GM06990 (cell line): Measurements from ENCODE around the gene HYCC2.
"Not testable (repeated sequence)": the region's sequence is repeated elsewhere in the genome, so short reads cannot be mapped to it uniquely, and the experiment has no call there.

ENCODE experiments used
- DNase-seq: peaks from one replicate; pipeline ENCODE4 v3.0.0-alpha.2; 2011; ENCODE audit not compliant: insufficient read length; ENCODE audit errors: extremely low read depth
- H3K27me3 ChIP-seq: replicated peaks from 2 replicates; pipeline ENCODE4 v1.6.0; 2011; ENCODE audit warnings: low read length; ENCODE audit not compliant: control insufficient read depth, insufficient read depth
- H3K36me3 ChIP-seq: 2 replicates; pipeline ENCODE4 v1.5.1; 2011; ENCODE audit warnings: low read length; ENCODE audit not compliant: control insufficient read depth, insufficient read depth
- H3K4me3 ChIP-seq: replicated peaks from 2 replicates; pipeline ENCODE4 v1.5.1; 2011; ENCODE audit warnings: low read depth, mild to moderate bottlenecking, control low read depth, low read length
- CTCF ChIP-seq: IDR thresholded peaks from 2 replicates; pipeline ENCODE4 v1.5.1; 2011; ENCODE audit warnings: low read length, control low read depth, mild to moderate bottlenecking, inconsistent platforms; ENCODE audit not compliant: insufficient read depth, poor library complexity, severe bottlenecking

Gene HYCC2

GRCh38 chr2:201071479-201072200 is at the start of gene HYCC2, which contains the start of gene NDUFB3:
TSS of gene HYCC2 (minus strand) at chr2:201071671. CDS start at chr2:201024009, 47,662 bp downstream.
TSS of gene NDUFB3 (plus strand) at chr2:201072001. CDS start at chr2:201078883, 6,882 bp downstream.
- Histone ChIP-seq H3K27me3 (no peaks in the 10 kb centered on the region), H3K4me3 (peak within 1 kb of the TSS; percentile 95), H3K36me3 (no peaks in the 10 kb centered on the region; the same call in none of the 2 replicates)
- DNase-seq = peak; percentile 90
- peak; percentile 26 for TF ChIP-seq CTCF

DNA sequence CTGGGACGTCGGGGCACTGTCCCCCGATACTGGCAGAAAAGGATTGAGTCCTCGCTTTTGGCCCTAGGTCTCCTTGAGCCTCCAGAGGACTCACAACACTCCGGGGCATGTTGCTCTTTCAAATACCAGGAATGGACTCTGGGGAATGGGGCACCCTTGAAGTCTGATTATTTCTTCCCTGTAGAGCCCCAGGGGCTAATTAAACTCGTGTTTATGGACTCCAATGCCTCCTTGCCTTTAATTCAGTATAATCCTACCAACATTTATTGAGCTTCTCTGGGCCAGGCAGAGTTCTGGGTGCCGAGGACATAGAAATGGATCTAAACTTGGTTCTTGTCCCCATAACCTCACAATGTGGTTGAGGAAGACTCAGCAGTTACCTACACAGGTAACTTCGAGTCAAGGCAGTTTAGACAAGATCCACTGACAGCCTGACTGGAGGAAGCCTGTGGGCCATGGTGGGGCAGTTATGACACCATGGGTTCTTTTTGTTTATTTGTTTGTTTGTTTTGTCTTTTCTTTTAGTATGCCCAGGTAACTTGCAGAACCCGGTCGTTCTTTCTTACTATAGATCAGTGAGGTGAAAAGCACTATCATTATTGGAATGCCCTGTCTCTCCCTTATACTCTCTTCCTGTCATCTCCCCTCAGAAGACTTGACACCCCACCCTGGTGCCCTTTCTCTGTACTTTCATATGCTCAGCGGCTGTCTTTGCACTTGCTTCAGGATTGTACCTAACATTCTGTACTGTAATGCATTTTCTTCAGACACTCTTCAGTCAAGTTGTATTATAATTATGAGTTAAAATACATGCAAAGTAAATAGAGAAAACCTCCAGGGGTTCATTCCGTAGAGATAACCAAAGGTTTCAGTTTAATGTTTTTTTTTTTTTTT is 47.7 kb upstream of the HYCC2 start:
- Histone ChIP-seq H3K36me3 (no peaks in the 10 kb centered on the region; the same call in 1 of the 2 replicates), H3K27me3 (no peaks in the 10 kb centered on the region), H3K4me3 (peak overlapping the region; percentile 96)
- DNase-seq = no peak
- TF ChIP-seq CTCF = no peak

DNA sequence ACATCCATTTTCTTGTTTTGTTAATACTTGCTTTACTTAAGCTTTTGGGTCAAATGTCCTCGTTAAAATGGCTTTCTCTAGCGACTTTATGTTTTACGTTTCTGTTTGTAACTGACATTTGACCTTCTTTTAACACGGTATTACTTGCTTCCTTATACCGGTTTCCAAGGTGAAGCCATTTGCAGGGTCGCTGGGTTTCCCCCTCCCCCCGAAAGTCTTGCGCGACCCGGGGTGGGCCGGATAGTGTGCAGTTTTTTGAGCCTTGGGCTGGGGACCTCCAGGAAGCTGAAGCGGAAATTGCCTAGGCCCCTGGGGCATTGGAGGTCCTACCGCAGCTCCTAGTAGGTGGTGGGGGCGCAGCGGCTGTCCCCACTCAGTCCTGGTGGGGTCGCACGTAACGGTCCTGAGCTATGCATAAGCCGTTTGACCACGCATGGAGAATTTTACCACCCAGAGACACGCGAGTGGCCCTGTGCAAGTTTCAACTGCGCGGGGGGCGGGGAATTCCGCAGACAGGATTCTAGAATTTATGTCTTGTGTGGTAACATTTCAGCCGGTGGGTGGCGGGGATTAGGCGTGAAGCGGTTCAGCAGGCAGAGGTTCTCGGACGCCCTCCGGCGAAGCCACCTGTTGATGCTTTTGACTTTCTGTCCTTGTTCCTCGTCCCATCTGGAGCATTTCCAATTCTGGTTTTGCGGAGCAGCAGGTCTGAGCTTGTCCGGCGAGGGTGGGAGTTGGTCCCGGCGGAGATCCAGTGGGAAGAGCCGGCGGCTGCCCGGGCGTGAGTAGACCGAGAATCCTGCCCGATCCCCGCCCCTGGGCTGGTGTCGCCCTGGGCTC is 46.9 kb upstream of the HYCC2 start:
- TF ChIP-seq CTCF = peak; percentile 68
- peak overlapping the region; percentile 96 for H3K4me3 ChIP-seq
- no peaks in the 10 kb centered on the region for H3K27me3 ChIP-seq
- H3K36me3 ChIP-seq = no peaks in the 10 kb centered on the region; the same call in 1 of the 2 replicates
- peak; percentile 91 for DNase-seq

- DNase-seq, H3K36me3 ChIP-seq, H3K27me3 ChIP-seq: not testable (repeated sequence)
- H3K4me3 ChIP-seq = peak overlapping the region; percentile 96
Measured at GRCh38 chr2:201117735-201118094, 46.2 kb upstream of the HYCC2 start.

- H3K36me3 ChIP-seq = no peaks in the 10 kb centered on the region
- H3K27me3 ChIP-seq = no peaks in the 10 kb centered on the region
- no peak for TF ChIP-seq CTCF
- peak; percentile 67 for DNase-seq
- H3K4me3 ChIP-seq = peak overlapping the region; percentile 96
Measured at GRCh38 chr2:201116959-201117734, 45.7 kb upstream of the HYCC2 start.
